ENCODE measurements around the gene B4GALT2.

B4GALT2 gene

DNA sequence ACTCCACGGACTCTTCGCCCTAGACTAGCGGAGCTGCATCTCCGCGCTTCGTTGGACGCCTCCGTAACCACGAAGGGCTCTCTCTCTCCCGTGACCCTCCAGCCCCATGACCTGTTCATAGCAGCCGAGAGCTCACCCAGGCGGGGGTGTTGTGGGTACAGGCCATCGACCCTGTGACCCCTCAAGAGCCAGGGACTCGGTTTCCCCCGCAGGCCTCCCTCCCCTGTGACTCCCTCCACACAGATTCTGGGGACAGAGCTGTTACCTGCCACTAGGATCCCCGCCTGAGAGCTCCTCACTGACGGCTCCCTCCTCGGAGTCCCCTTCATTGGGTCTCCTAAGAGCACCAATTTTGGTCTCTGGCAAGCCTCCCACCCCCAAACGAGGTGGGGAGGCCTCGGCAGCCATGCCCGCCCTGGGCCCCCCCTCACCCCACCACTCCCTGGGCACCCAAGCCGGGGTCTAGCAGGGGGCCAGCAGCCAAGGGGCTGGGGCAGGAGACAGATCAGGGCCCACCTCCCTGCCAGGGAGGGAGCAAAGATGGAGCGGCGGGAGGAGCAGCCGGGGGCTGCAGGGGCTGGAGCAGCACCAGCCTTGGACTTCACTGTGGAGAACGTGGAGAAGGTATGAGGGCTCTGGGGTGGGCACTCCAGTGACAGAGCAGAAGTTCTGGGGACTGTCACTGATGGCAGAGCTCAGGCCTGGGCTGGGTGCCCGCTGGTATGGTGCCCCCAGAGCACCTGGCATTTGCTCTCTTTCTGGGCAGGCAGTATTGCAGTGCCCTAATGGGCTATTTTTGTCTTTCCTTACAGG, 31.7 kb upstream of the B4GALT2 start:
- DNase-seq, result no peak

DNA sequence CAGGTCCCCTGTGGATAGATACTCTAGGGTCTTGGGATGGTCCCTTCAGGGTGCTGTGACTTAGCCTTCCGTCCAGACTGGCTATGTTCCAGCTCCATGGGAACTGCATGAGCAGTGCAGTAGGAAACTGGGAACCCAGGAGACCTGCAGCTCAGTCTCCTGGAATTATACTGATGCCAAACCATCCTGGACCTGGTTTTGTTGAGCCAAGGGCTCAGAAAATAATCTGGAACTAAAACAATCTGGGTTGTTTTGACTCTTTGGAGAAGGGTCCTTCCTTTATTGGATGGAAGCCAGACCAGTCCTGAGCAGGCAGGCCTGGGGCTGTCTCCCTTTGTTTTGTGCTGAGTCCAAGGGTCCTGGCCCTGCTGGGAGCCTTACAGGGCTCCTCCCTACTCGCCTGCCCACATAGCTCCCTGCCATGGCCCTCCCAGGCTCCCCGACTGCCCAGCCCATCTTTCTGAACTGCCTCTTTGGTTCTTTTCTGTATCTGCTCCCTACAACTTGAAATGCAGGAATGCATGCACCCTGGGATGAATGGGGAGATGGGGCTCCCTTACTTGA, 31.1 kb upstream of the B4GALT2 start:
- no peak for DNase-seq

DNA sequence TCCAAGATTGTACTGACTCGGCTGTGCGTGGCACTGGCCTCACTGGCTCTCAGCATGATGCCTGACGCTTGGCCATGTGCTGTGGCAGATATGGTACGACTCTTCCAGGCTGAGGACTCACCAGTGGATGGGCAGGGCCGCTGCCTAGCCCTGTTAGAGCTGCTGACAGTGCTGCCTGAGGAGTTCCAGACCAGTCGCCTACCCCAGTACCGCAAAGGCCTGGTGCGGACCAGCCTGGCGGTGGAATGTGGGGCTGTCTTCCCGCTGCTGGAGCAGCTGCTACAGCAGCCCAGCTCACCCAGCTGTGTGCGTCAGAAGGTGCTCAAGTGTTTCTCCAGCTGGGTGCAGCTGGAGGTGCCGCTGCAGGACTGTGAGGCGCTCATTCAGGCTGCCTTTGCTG, 29.3 kb upstream of the B4GALT2 start:
- DNase-seq, result peak; percentile 99

DNA sequence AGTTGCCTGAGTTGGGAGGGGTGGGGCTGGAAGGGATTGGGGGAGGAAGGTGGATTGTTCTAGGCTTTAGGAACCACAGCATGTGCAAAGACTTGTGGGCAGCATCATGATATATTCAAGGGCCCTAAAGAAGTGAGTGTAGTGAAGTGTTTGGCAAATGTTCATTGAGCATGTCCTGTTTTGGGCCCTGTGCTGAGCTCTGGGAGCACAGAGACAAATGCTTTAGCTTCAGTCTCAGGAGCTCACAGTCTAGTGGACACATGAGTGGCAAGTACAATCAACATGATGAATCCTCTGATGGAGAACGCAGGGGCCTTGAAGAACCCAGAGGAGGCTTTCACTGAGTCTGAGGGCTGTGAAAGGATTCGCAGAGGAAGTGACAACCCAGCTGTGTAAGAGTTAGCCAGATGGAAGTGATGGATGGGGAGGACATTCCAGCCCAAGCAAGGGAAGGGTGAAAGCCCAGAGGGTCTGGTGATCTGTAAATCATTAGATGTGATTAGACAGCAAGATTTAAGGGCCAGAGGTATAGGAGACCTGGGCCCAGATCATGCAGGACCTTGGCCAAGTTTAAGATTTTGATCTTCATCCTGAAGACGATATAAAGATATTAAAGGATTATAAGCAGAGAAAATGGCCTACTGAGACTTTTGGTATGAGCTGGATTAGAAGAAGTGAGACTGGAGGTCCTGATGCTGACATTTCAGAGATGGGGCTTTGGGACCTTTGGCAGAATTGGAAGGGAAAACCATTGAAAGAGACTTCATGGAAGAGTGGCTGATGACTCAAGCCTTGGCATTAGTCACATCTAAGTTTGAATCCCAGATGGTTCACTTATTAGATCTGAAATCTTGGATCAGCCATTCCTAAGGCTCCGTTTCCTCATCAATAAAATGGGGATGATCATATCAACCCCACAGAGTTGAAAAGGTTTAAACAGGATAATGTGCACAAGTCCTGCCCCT, 27.7 kb upstream of the B4GALT2 start:
- peak; percentile 51 for DNase-seq

DNA sequence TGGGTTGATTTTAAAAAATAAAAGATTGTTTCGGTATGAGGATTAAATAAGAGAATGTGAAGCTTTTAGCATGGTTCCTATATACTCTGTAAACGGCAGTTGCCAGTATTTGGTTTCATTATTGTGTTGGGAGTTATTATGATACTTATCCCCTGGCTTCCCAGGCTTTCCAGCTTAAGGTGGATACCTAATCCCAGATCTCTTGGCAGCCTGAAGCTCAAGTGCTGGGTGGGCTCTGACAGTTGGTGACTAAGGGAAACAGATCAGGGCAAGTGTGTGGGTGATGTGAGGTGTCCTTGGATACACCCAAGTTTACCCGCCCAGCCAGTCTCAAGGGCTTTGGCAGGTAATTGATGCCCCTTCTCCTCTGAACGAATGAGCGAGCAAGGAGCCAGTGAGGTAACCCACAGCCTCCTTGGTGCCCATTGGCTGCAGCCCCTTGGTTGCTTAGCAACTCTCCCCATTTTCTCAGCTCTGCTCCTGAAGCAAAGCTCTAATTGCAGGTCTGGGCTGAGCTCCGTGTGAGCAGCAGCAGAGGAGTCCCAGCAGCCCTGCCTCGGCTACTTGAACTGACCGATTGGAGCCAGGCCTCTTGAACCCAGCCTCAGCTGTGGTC, 26.2 kb upstream of the B4GALT2 start:
- peak; percentile 95 for DNase-seq

DNA sequence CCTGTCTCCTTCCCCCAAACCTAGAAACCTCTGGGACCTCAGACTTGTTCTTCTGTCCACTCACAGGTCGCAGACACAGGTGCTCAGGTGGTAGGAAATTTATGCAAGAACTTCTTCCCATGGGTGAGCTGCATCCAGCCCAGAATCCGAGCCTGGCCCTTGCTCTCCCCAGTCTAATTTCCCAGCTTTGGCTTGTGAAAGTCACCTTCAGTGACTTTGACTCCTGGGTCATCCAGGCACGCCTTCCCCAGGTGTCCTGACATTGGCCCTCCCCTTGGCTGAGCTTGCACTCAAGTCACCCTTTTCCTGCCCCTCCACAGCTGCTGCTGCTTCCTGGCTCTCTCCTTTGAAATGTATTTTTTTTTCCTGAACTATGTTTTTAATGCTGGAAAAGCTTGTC, 25.6 kb upstream of the B4GALT2 start:
- DNase-seq, result no peak

DNA sequence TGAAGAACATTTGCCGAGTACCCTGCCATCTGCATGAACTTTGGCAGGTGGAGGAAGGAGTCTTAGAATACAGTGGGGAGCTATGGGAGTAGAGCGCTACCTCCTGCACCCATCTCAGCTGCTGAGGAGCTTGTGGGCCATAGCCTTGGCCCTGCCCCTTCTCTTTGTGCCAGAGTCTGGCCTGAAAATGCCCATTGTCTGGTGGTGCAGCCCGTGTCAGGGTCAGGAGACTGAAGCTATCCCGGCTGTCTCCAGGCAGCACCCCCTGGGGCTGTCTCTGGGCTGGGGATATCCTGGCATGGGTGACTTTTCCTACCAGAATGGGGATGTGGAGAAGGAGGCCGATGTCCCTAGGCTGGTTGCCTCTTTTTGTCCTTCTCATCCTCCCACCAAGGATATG, 25.0 kb upstream of the B4GALT2 start:
- DNase-seq, result no peak

DNA sequence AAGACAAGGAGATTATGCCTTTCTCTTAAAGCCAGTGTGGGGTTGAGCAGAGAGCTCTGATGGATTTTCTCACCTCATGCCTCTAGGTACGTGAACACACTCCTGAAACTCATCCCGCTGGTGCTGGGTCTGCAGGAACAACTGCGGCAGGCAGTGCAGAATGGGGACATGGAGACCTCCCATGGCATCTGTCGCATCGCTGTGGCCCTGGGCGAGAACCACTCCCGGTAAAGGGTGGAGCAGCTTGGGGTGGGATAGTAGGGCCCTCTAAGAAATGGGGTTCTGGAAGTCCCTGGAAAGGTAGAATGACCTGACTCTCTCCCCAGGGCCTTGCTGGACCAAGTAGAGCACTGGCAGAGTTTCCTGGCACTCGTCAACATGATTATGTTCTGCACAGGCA, 22.8 kb upstream of the B4GALT2 start:
- no peak for DNase-seq

DNA sequence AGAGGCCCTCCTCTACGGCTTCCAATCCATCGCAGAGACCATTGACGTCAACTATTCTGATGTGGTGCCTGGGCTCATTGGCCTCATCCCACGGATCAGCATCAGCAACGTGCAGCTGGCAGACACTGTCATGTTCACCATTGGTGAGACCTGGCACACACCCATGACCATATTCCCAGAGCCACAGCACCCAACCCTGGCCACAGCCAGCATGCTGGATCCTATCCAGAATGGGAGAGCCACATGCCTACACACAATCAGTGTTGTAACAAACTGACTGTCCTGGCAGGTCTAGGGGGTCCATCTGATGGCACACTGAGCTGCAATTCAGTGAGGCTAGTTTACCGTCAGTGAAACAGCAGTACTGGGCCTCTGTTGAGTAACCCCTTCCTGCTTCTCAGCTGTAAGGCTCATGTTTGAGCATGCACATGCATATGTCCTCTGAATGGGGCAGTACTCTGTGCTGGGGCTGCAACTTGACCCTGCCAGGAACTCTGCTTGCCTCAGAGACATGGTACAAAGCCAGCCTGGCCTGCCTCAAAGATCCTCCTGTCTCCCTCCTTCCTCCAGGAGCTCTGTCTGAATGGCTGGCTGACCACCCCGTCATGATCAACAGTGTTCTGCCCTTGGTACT, 21.5 kb upstream of the B4GALT2 start:
- no peak for DNase-seq

DNA sequence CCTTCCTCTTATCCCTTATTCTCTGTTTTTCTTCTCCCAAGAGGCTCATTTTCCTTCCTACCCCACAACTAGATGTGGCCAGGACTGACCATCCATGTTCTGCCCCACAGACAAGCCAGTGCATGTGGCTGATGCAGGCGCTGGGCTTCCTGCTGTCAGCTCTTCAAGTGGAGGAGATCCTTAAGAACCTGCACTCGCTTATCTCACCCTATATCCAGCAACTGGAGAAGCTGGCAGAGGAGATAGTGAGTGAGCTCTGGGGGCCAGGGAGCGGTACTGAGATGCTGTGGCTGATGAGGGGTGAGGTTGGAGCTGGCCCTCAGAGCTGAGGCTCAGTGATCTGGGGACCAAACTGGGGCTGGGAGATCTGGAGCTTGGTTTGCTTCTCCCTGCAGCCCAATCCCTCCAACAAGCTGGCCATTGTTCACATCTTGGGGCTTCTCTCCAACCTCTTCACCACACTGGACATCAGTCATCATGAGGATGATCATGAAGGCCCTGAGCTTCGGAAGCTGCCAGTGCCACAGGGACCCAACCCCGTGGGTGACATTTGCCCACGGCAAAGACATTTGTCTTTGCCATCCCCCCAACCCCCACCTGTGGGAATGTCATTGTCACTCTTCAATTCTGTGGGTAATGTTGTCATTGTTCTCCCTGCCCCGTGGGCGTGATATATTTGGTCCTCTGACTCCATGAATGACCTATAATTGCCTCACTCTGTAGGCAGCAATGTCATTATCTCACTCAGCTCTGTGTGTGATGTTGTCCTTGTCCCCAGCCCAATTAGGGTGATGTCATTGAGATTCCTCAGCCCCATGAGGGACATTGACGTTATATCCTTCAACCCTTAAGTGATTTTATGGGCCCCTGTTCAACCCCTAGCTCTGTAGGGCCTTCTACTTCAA, 20.4 kb upstream of the B4GALT2 start:
- no peak for DNase-seq

DNA sequence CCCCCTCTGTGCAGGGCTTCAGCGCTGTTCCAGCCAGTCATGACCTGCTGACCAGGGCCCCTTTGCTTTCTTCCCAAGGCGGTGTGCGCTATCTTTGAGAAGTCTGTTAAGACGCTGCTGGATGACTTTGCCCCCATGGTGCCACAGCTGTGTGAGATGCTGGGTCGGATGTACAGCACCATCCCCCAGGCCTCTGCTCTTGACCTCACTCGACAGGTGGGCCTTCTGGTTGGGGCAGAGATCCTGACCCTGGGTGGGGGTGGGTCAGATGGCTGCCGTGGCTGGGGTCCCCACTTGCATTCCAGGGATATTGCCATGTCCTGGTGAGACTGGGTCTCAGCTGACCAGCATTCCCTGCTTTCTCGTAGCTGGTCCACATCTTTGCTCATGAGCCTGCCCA, 18.2 kb upstream of the B4GALT2 start:
- DNase-seq, result no peak

DNA sequence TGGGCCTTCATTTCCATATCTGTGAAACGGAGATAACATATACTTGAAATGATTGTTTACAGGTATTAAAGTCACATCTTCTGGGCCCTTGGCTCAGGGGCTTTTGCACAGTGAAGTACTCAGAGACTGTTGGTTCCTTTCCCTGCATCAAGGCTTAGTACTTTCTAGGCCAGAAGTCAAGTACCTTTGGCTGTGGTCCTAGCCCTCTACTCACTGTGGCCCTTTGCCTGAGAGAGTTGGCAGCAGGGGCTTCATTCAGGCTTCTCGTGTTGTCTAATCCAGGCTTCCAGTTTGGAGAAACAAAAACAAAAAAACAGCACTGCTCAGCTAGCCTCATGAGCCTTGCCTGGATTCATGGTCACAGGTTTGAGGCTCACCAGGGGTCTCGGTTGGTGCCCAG, 17.3 kb upstream of the B4GALT2 start:
- DNase-seq, result no peak

DNA sequence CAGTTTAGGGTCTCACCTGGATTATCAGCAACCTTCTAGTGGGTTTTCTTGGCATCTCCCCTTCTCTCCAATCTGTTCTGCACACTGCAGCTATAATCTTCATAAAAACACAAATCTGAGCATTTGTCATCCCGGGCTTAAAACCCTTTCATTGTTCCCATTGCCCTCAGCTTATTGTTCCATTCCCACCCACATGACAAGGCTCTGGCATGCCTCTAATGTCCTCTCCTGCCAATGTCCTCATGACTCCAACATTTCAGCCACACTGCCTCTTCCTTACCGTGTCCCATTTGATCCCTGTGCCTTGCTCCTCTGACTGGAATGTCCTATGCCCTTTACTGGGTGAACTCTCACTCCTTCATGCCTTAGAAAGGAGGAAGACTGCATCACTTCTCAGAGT, 16.7 kb upstream of the B4GALT2 start:
- DNase-seq, result no peak

DNA sequence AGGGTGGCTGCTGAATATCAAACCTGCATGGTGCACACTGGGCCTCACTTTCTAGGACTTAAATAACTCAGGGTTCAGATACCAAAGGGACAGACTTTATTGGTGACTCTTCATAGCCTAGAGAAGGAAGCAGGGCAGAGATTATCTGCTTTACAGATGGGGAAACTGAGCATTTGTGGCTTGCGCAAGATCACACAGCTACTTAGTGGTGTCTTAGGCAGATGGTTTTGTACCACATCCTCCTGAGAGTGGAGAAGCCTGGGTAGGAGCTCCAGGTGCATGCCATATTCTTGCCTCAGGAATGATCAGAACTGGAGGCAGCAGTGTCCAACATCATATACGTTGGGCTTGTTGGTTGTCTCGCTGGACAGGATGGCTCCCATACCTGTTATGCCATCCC, 16.0 kb upstream of the B4GALT2 start:
- no peak for DNase-seq

DNA sequence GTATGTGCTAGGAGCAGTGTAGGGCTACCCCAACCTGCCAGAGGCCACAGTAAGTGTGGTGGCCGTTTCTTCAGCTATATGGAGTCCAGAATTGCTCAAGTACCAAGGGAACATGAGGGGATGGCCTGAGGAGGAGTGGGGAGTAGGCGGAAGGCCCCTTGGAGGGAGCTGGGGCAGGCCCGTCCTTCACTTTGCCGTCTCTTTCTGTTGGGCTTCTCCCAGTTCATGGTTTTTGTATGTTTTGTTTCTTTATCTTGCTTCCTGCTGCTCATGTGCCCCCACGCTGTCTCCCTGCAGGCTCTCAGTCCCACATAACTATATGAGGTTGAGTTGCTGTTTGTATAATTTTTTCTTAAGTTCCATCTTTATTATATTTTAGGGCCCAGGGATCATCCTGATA, 15.1 kb upstream of the B4GALT2 start:
- DNase-seq, result no peak

DNA sequence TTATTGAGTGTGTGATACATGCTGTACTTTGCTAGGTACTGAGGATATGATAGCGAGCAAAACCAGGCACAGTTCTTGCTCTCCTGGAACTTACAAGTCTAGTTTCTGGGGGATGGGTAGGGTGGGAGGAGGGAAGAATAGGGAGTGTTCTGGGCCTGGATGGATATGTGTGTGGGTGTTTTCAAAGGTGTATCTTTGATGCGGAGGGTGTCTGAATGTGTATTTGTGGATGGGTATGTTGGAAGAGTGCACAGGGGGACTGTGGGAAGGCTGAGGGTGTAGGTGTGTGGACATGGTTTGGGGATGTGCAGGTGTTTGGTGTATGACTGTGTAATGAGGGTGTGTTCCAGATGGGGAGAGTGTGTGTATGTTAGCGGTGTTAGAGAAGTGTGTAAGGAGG, 13.7 kb upstream of the B4GALT2 start:
- DNase-seq, result no peak

DNA sequence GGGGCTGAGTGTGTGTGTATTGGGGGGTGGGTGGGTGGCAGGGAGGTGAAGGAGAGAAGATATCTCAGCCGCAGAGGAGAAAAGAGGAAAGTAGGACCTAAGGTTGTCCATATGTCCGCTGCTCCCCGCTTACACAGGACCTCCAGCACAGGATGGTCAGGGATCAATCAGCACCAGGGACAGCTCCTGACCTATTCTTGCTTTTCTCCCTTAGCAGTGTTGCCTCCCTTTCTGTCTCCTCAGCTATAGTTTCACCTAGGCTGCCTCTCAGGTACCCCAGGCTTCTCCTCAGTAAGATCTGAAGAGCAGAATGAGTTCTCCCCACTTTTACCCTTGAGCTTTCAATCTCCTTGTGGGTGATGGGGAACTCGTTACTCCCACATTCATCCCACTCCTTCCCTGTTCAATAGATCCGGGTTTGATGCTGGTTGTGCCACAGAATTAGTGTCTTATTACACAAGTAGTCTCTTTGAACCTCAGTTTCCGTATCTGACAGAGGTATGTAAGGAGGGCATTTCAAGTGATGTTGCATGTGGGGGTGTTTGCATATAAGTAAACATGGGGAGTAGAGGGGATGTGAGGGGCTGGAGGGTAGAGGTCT, 10.6 kb upstream of the B4GALT2 start:
- no peak for DNase-seq

DNA sequence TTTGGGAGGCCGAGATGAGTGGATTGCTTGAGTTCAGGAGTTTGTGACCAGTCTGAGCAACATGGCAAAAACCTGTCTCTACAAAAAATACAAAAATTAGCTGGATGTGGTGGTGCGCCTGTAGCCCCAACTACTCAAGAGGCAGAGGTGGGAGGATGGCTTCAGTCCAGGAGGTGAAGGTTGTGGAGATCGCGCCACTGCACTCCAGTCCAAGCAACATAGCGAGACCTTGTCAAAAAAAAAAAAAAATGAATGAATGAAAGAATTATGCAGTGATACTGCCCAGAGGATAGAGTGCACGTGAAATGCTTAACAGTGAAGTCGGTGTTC, 9.6 kb upstream of the B4GALT2 start:
- DNase-seq, result no peak

DNA sequence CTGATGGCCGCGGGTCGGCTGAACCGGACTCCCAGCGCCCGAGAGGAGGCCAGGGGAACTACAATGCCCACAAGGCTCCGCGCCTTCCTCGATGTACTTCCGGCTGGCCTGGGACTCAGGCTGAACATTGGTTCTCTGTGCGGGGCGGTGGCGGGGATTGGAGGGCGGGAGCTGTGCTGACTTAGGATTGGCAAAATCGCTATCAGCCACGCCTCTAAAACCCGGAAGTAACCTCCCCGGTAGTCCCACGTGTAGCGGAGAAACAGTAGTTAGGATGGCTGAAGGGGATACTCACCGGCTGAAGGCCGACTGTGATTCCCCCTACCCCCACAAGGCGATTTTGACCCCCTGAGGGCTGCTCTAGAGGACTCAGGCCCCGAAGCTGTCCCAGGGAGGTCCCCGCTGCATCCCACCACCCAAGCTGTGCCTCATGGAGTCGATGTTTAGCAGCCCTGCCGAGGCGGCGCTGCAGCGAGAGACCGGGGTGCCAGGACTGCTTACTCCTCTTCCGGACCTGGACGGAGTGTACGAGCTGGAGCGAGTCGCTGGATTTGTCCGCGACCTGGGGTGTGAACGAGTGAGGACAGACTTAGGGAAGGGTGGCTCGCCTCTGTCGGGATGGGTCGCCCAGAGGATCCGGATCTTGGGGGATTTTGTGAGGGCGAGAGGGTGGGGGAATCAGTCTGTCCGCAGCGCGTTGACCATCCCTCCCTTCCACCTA, 9.1 kb upstream of the B4GALT2 start, which contains the start of gene DPH2:
Gene DPH2 (plus strand): TSS at position 265 of the 721 bp plus-strand sequence. CDS start 166 bp downstream, at position 431.
- peak; percentile 100 for DNase-seq

DNA sequence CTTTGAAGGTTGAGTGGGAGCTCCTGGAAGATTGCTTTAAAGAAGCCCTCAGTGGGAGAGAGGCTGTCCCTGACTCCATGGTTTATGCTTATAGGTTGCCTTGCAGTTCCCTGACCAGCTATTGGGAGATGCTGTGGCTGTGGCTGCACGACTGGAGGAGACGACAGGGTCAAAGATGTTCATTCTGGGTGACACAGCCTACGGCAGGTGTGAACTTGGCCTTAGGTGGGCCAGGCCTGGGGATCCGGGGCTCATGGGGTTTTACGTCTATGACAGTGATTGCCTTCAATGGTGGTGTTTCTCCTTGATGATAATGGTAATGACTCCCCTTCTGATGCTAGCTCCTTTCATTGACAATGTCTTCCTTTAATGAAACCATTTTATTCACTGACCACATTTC, 8.5 kb upstream of the B4GALT2 start:
- no peak for DNase-seq

DNA sequence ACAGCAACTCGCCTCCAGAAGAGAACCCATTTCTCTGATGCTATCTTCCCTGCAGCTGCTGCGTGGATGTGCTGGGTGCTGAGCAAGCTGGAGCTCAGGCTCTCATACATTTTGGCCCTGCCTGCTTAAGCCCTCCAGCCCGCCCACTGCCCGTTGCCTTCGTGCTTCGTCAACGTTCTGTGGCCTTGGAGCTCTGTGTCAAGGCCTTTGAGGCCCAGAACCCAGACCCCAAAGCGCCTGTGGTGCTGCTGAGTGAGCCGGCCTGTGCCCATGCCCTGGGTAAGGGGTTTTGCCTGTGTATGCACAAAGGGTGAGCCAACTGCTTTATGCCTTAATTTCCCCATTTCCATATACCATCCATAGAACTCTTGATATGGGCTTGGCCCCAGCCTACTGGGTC, 8.1 kb upstream of the B4GALT2 start:
- DNase-seq, result no peak
